Calu3 (cell line): Measurements from ENCODE around the gene HIVEP3. TPM values are rescaled to one million over a fixed set of nuclear protein-coding genes. Genes with fewer than 3 reads are reported as not detected.

Experiments
- BruUV-seq: library from RNA; stranded (reverse); fragments of 400-500 nt; replicated peaks from 2 replicates; lab custom pipeline; 2021; lab: Mats Ljungman, UMichigan
- CTCF ChIA-PET: fragments of 300-600 bp; sonication (Branson Sonifier 250); formaldehyde crosslinking; loops from one replicate; lab custom pipeline; 2022; ENCODE audit warnings: antibody characterized with exemption; lab: Charles Lee
- DNase-seq: peaks from one replicate; pipeline ENCODE4 v3.0.0; 2022
- H3K27ac Mint-ChIP-seq: one replicate; pipeline ENCODE4 v1.8.0; 2022; ENCODE audit warnings: mixed read lengths; ENCODE audit not compliant: unreplicated experiment
- H3K27me3 Mint-ChIP-seq: one replicate; pipeline ENCODE4 v1.8.0; 2022; ENCODE audit warnings: mixed read lengths; ENCODE audit not compliant: unreplicated experiment
- H3K36me3 Mint-ChIP-seq: one replicate; pipeline ENCODE4 v1.8.0; 2022; ENCODE audit warnings: mild to moderate bottlenecking, moderate library complexity, mixed read lengths; ENCODE audit not compliant: insufficient read depth, unreplicated experiment
- H3K4me1 Mint-ChIP-seq: one replicate; pipeline ENCODE4 v1.8.0; 2022; ENCODE audit warnings: mild to moderate bottlenecking, low read depth, mixed read lengths; ENCODE audit not compliant: unreplicated experiment
- H3K4me3 Mint-ChIP-seq: one replicate; pipeline ENCODE4 v1.8.0; 2022; ENCODE audit warnings: mild to moderate bottlenecking, low read depth, moderate library complexity, mixed read lengths; ENCODE audit not compliant: unreplicated experiment
- H3K9me3 Mint-ChIP-seq: one replicate; pipeline ENCODE4 v1.8.0; 2022; ENCODE audit warnings: low read depth, mixed read lengths; ENCODE audit not compliant: unreplicated experiment
- intact Hi-C: fragments of 100-400 bp; cut with micrococcal nuclease; formaldehyde crosslinking; loops from one replicate; pipeline ENCODE4 v1.10.0; 2022; ENCODE audit not compliant: unreplicated experiment
- total RNA-seq: library from RNA; stranded (reverse); gene quantifications from 2 replicates; pipeline ENCODE4 v1.2.3, GENCODE V29; 2022
- TF ChIP-seq, protein P1 (sequence below): fragments of 200-600 bp; IDR thresholded peaks from one replicate; pipeline ENCODE4 v1.8.0; 2022; ENCODE audit warnings: antibody characterized with exemption; ENCODE audit not compliant: unreplicated experiment

The HIVEP3 gene
- total RNA-seq, 1 experiment from 2014 or later: 9.0 TPM

DNA sequence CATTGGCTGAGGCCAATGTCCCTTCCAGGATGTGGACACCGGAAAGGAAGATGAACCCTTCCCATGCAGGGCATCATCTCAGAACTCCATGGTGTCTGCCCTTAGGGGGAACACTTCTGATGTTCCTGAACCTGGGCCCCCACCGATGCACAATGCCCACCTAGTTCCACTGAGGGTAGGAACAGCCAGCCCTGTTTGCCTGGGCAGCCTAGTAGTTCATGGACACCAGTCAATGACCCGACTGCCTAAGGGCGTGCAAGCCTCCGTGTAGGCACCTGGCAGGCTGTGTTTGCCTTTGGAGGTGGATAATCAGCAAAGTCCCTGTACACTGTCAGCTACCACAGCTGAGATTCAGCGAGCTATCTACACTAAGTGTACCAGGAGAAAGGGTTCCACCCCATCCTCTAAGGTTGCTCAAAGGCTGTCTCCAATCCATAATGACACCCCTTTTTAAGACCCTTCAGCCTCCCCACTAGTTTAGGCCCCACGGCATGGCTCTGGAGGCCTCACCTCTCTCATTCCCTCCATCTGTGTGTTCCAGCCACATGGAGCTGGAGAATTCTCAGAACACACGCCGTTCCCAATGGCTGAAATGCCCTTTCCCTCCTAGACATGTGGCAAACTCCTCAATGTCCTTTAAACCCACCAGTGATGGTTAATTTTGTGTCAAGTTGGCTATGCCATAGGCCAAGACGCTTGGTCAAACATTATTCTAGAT is 309.4 kb downstream of the HIVEP3 start:
- no peak for DNase-seq
- Mint-ChIP-seq H3K27me3 (no peaks in the 10 kb centered on the region), H3K4me1 (no peaks in the 10 kb centered on the region), H3K27ac (no peak overlapping the region), H3K4me3 (no peak overlapping the region), H3K9me3 (no peaks in the 10 kb centered on the region), H3K36me3 (no peaks in the 10 kb centered on the region)
- TF ChIP-seq, protein P1, sequence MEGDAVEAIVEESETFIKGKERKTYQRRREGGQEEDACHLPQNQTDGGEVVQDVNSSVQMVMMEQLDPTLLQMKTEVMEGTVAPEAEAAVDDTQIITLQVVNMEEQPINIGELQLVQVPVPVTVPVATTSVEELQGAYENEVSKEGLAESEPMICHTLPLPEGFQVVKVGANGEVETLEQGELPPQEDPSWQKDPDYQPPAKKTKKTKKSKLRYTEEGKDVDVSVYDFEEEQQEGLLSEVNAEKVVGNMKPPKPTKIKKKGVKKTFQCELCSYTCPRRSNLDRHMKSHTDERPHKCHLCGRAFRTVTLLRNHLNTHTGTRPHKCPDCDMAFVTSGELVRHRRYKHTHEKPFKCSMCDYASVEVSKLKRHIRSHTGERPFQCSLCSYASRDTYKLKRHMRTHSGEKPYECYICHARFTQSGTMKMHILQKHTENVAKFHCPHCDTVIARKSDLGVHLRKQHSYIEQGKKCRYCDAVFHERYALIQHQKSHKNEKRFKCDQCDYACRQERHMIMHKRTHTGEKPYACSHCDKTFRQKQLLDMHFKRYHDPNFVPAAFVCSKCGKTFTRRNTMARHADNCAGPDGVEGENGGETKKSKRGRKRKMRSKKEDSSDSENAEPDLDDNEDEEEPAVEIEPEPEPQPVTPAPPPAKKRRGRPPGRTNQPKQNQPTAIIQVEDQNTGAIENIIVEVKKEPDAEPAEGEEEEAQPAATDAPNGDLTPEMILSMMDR: no peak
- intact Hi-C loops: no loop called here
- no TSS peak for BruUV-seq
- CTCF ChIA-PET: no interaction called here

DNA sequence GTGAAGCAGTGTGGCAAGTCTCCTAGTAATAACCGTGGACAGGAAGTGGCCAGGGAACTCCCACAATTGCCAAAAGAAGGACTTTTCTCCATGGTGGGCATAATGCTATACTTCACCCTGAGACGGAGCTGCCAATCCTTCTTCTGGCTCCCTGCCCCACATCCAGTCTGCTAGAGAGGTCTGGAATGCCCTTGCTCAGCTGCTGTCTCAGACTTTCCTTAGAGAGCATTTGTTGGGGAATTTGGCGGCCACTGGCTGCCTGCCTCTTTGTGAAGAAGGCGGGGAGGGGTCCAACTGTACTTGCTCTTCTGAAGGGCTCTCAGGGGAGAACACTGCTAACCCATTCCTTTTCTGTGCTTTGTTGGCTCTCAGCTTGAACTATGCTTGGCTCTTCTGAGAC is 310.5 kb downstream of the HIVEP3 start:
- CTCF ChIA-PET: no interaction called here
- DNase-seq: no peak
- H3K9me3 Mint-ChIP-seq: no peaks in the 10 kb centered on the region
- no TSS peak for BruUV-seq
- H3K4me3 Mint-ChIP-seq: no peak overlapping the region
- H3K27ac Mint-ChIP-seq: no peak overlapping the region
- intact Hi-C loops: no loop called here
- H3K27me3 Mint-ChIP-seq: no peaks in the 10 kb centered on the region
- no peaks in the 10 kb centered on the region for H3K4me1 Mint-ChIP-seq
- TF ChIP-seq, protein P1: no peak
- no peaks in the 10 kb centered on the region for H3K36me3 Mint-ChIP-seq

DNA sequence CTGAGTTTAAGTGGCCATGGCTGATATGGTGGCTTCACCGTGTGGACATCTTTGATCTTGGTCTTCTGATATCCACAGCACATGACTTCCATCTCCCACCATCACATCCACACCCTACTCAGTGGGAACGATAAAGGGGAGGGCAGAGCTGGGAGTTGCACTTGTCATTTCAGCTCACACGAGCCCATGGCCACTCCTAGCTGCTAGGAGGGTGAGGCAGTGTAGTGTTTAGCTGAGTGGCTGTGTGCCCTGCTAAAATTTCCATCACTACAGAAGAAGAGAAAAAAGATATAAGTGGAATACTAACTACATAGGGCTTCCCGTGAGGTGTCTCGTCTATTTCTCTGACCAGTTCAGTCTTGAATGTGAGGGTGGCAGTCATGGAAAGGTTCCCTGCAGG is 310.9 kb downstream of the HIVEP3 start:
- Mint-ChIP-seq H3K27me3 (no peaks in the 10 kb centered on the region), H3K4me1 (no peaks in the 10 kb centered on the region), H3K27ac (no peak overlapping the region), H3K9me3 (no peaks in the 10 kb centered on the region), H3K4me3 (no peak overlapping the region), H3K36me3 (no peaks in the 10 kb centered on the region)
- intact Hi-C loops: no loop called here
- no TSS peak for BruUV-seq
- TF ChIP-seq, protein P1: no peak
- no peak for DNase-seq
- CTCF ChIA-PET: interaction anchor here (0.6 kb wide), 1 partner anchor 285 kb away, joined by 3 read pairs; no protein-coding TSS in a partner anchor

DNA sequence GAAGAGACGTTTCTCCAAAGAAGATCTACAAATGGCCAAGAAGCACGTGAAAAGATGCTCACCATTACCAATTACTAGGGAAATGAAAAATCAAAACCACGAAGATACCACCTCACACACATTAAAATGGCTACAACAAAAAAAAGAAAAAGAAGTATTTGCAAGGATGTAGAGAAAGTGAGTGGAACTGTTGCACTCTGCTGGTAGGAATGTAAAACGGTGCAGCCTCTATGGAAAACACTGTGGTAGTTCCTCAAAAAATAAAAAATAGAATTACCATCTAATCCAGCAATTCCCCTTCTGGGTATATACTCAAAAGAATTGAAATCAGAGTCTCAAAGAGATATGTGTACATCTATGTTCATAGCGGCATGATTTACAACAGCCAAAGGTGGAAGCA is 318.8 kb downstream of the HIVEP3 start:
- intact Hi-C loops: no loop called here
- H3K9me3 Mint-ChIP-seq: peaks cover 3% of the 10 kb centered on the region
- no peak overlapping the region for H3K27ac Mint-ChIP-seq
- TF ChIP-seq, protein P1: peak; percentile 48
- no peak overlapping the region for H3K4me3 Mint-ChIP-seq
- BruUV-seq: no TSS peak
- CTCF ChIA-PET: no interaction called here
- H3K36me3 Mint-ChIP-seq: no peaks in the 10 kb centered on the region
- H3K27me3 Mint-ChIP-seq: peaks cover 8% of the 10 kb centered on the region
- peak; percentile 16 for DNase-seq
- no peaks in the 10 kb centered on the region for H3K4me1 Mint-ChIP-seq
